IPS-18c (cell line): ENCODE data around the gene AQP5.

Source experiments
- H3K4me3 ChIP-seq: 2 replicates; pipeline ENCODE4 v1.7.0; 2013; ENCODE audit warnings: low read depth, mild to moderate bottlenecking, low read length, moderate library complexity; ENCODE audit not compliant: insufficient read depth
- H3K9me3 ChIP-seq: one replicate; pipeline ENCODE4 v1.6.1; 2013; ENCODE audit warnings: mild to moderate bottlenecking, low read length, moderate library complexity; ENCODE audit not compliant: control insufficient read depth, insufficient read depth

Gene AQP5

GRCh38 chr12:49945394-49946080 is 16.1 kb upstream of the AQP5 start:
- Histone ChIP-seq H3K9me3 (no peaks in the 10 kb centered on the region), H3K4me3 (peak overlapping the region; percentile 9; the same call in 1 of the 2 replicates)

GRCh38 chr12:49946086-49946485 is 15.6 kb upstream of the AQP5 start:
- Histone ChIP-seq H3K4me3 (no peak overlapping the region), H3K9me3 (peaks cover 2% of the 10 kb centered on the region)

DNA sequence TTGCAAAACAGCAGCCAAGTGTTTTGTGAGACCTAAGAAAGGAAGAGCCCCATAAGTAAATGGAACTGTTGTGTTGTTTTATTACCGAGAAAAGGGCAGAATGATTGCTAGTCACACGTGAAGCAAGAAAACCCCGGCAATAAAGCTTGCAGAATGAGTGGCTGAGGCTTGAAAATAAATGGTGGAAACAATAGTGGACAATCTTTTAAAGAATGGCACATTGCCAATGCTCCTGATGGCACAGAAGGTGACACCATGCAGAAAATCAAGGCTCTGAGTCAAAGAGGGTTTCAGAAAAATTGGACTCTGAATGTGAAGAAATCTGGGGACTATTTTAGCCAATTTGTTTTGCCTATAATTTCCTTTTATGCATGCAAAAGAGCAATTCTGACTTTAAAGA is 15.2 kb upstream of the AQP5 start:
- Histone ChIP-seq H3K4me3 (no peak overlapping the region), H3K9me3 (peaks cover 2% of the 10 kb centered on the region)

DNA sequence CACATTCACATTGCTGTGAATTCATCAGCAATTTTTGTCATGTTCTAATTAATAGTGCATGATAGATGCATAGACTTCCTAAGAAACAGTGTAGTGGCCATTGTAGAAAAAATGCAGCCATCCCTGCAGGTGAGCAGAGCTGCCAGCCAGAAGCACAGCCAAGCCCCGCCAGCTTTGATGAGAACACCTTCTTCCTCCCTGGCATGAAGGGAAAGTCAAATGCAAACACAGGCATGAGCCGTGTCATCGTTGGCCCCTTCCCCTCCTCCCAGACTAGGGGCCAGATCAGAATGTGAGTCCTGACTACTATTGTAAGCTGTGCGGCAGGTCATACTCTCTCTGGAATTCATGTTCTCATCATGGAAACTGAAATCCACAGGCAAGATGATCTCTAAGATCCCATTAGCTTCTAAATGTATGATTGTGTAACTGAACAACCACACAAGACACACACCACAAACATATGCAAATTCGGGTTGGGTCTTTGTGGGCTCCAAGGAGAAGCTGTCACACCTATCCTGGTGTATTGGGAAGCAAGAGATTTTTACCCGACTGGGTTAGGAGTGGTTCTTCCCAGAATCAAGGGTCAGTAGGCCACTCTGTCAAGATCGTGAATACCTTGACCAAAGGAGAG is 14.0 kb upstream of the AQP5 start:
- H3K9me3 ChIP-seq = peaks cover 2% of the 10 kb centered on the region
- H3K4me3 ChIP-seq = no peak overlapping the region

GRCh38 chr12:49948866-49949845 is 12.5 kb upstream of the AQP5 start:
- peaks cover 2% of the 10 kb centered on the region for H3K9me3 ChIP-seq
- no peak overlapping the region for H3K4me3 ChIP-seq

- H3K4me3 ChIP-seq = no peak overlapping the region
Observed at GRCh38 chr12:49949866-49950265, 11.8 kb upstream of the AQP5 start.

GRCh38 chr12:49950273-49951251 is 11.1 kb upstream of the AQP5 start, which contains the start of gene AQP2:
Gene AQP2 (plus strand): TSS chr12:49950737. CDS start chr12:49950831, 94 bp downstream.
- H3K9me3 ChIP-seq = peaks cover 2% of the 10 kb centered on the region
- no peak within 1 kb of the TSS for H3K4me3 ChIP-seq

More at GRCh38 chr12:49949866-49950265, 11.8 kb upstream of the AQP5 start:
- H3K9me3 ChIP-seq = peaks cover 2% of the 10 kb centered on the region

DNA sequence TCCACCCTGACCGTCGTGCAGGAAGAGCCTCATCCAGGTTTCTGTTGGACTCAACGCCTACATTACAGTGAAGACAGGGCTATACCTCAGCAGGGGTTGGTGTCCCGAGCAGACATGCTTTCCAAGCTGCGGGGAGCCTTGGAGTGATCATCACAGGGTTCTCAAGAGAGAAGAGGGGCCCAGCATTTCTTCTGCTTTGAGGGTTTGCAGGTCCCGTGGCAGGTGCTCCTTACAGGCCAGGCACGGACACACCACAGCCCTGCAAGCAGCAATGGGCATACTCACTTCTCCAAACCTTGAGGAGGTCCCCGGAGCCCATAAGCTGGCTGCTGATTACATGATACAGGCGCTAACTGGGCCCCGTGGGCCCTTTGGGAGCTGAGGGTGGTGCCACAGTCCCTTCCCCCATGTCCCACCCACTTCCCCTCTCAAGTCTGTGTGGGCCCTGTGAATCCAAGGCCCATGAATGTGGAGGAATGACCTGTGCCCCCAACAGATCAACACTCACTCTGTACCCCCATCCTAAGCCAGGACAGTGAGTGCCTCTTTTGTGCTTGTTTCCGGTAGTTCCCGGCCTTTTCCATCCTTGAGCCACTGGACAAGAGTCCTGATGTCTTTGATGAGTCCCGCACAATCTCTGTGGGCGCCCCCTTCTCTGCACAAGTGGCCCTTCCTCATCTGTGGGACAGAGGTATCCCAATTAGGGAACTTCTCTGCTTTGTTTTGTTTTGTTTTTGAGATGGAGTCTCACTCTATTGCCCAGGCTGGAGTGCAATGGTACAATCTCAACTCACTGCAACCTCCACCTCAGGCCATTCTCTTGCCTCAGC is 10.0 kb upstream of the AQP5 start:
- H3K9me3 ChIP-seq = peaks cover 2% of the 10 kb centered on the region
- no peak overlapping the region for H3K4me3 ChIP-seq

DNA sequence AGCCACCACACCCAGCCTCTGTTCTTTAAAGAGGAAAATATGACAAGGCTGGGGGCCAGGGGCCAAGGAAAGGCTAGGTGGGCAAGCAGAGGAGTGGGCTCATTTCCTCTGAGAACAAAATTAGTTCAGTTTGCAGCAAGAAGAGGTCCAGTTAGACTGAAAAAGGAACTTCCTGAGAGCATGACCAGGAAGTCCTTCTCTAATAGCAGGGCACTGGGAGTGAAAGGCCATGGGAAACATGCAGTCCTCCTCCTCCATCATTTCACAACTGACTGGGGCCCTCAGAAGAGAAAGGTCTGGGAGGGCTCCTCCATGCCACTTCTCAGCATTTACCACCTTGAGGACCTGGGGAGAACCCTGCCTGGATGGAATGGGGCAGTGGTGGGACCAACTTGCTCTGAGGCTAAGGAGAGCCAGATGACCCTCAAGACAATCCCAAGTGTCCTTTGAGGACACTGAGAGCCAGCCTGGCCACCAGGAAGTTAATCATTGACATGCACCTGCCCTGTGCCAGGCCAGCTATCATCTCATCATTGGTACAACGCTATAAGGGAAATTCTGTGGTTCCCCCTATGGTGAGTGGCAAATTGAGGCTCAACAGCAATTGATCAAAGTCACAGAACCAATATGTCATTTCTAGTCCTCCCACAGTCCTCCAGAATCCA is 9.1 kb upstream of the AQP5 start:
- Histone ChIP-seq H3K9me3 (peaks cover 2% of the 10 kb centered on the region), H3K4me3 (no peak overlapping the region)

DNA sequence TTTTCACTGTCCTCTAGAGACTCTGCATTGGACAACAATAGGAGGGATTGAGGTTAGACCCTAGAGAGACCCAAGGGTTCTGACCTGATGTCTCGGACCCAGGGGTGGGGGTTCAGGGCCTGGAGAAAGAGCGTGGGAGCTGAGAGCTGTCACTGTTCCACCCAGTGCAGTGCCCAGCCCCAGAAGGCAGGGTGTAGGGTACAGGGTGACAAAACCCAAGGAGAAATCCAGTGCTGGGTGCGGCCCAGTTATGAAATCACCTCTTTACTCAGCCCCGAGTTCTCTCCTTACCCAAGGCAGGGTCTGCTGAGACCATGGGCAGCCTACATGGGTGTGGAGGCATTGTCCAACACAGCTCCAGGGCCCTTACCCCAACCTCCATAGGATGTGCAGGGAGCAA is 8.5 kb upstream of the AQP5 start:
- H3K4me3 ChIP-seq = no peak overlapping the region
- H3K9me3 ChIP-seq = peaks cover 2% of the 10 kb centered on the region

DNA sequence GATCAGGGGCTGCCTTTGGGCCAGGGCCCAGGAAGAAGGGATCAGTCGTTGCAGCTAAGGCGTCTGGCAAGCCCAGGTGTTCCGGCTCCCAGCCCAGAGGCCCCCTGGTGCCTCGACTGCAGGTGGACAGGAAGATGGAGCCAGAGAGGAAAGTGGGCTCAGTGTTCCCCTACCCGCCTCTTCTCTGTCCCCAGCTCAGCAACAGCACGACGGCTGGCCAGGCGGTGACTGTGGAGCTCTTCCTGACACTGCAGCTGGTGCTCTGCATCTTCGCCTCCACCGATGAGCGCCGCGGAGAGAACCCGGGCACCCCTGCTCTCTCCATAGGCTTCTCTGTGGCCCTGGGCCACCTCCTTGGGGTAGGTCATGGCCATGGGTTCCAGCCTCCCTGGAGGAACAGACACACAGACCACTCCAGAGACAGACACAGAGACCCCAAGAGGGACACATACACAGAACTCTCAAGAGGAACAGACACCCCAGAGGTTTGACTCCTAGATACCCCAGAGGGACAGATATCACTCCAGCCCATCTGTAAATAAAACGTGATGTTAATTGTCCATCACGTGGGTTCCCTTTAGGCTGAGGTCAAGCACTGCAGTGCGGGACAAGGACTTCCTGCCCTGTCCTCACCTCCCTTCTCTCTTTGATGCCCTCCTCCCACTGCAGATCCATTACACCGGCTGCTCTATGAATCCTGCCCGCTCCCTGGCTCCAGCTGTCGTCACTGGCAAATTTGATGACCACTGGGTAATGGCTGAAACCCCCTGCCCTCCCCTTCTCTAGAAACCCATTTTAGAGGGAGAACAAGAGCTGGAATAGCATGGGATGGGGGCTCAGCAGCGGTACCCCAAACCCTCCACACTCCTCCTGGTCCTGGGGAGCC is 7.5 kb upstream of the AQP5 start:
- H3K9me3 ChIP-seq = peaks cover 2% of the 10 kb centered on the region
- no peak overlapping the region for H3K4me3 ChIP-seq

GRCh38 chr12:49954863-49955830 is 6.5 kb upstream of the AQP5 start:
- peaks cover 2% of the 10 kb centered on the region for H3K9me3 ChIP-seq
- H3K4me3 ChIP-seq = no peak overlapping the region

DNA sequence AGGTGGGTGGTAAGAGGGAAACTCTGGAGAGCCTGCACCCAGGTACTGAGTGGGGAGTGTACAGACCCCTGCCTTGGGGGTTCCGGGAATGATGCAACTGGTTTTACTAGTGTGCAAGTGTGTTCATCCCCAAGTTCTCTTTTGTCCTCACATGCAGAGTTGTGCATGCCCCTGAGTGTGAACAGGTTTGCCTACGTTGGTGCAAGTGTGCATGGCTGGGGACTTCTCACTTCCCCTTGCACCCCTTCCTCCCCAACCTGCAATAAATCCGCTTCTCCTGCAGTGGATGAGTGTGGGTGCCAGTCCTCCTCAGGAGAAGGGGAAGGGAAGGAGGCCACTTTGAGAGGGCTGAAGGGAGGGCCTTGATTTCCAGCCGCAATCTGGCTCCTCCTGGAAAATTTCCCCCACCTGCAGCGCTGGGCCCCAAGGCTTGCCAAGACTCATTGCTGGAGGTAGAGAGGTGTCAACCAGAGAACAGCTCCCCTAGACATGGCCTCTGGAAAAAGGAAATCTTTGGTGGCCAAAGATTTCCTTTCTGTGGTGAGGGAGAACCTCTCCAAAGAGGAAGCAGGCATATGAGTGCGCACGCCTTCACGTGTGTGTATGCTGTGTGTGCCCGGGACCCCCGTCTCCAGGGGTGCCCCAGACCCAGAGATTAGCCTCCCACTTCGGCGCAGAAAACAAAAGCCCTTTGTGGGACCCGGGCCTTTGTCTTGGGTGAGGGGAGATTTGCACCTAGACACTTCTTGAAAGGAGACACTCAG is 5.6 kb upstream of the AQP5 start:
- no peak overlapping the region for H3K4me3 ChIP-seq
- H3K9me3 ChIP-seq = no peaks in the 10 kb centered on the region
